Right cardiac atrium (tissue), 5 donors: Measurements from ENCODE around the gene CTNNBIP1. TPM values are rescaled to one million over a fixed set of nuclear protein-coding genes. Genes with fewer than 3 reads are reported as not detected.

Experiments used
- ATAC-seq, 2 donors: fragments of 200-7000 bp; cut with Tn5 transposase; one replicate each; pipeline versions ENCODE4 v1.8.0 to v1.9.1; 2020; ENCODE audit warnings: moderate library complexity in 2 of 2, mild to moderate bottlenecking in 1 of 2
- DNase-seq, 3 donors: peaks; one replicate each; pipeline ENCODE4 v3.0.0-alpha.2; 2020
- H3K27ac ChIP-seq: one replicate; pipeline ENCODE4 v1.5.1; 2013; ENCODE audit warnings: mild to moderate bottlenecking, low read length, control low read depth, moderate library complexity
- H3K27me3 ChIP-seq: one replicate; pipeline ENCODE4 v1.6.1; 2013; ENCODE audit not compliant: control insufficient read depth, insufficient read depth
- H3K4me1 ChIP-seq: one replicate; pipeline ENCODE4 v1.6.1; 2013; ENCODE audit warnings: low read length; ENCODE audit not compliant: control insufficient read depth, insufficient read depth
- H3K4me3 ChIP-seq: one replicate; pipeline ENCODE4 v1.5.1; 2013; ENCODE audit warnings: low read length, control low read depth
- H3K9me3 ChIP-seq: one replicate; pipeline ENCODE4 v1.6.1; 2013; ENCODE audit warnings: low read length; ENCODE audit not compliant: control insufficient read depth
- WGBS: extraction: QIAGEN DNeasy Blood & Tissue Kit; methylation state at CpG from one replicate; pipeline ENCODE4 v1.1.7; 2013; 5-methylcytosine and 5-hydroxymethylcytosine counted together
- intact Hi-C, 4 donors: fragments of 100-400 bp; cut with DNase I; formaldehyde crosslinking; loops; one replicate each; pipeline versions ENCODE4 v1.11.0 to v1.14.0; 2022 to 2023
- polyA plus RNA-seq: library from polyadenylated mRNA; stranded (reverse); fragments of 200-250 nt; gene quantifications from one replicate; pipeline ENCODE4 v1.2.3, GENCODE V29; 2013
- total RNA-seq, 4 donors: library from RNA; stranded (reverse); fragmentation: NEBNext Ultra II Directional; extraction: Animal tissue kit (Norgen Biotek cat#: 25700); gene quantifications; one replicate each; pipeline ENCODE4 v1.2.1, GENCODE V29; 2021
- donor health status: healthy with polysubstance abuse.
- donor health status: DM: no; HTN: yes; CAD: no.
- donor health status: DM: no; HTN: no; CAD: no.
- donor health status: DM: no; HTN: yes; CAD: no; lungs with severe emphysema.
- donor health status: DM: yes; HTN: yes; CAD: no.

Gene CTNNBIP1
- total and polyA plus RNA-seq, 5 donors, result 31.9 to 71.8 (median 52.7) TPM

- ATAC-seq, result no peak
- no peaks in the 10 kb centered on the region for H3K4me1 ChIP-seq
- intact Hi-C loops, result no loop called here
- H3K27ac ChIP-seq, result no peak overlapping the region
- H3K4me3 ChIP-seq, result no peak overlapping the region
- WGBS, result 93% methylated on average over 4 of the region's 4 CpGs
- no peak for DNase-seq
- H3K27me3 ChIP-seq, result no peaks in the 10 kb centered on the region
- H3K9me3 ChIP-seq, result no peaks in the 10 kb centered on the region
Measured at GRCh38 chr1:9853249-9853595, 56.8 kb downstream of the CTNNBIP1 start.

GRCh38 chr1:9852410-9853248 is 57.4 kb downstream of the CTNNBIP1 start:
- Histone ChIP-seq H3K27ac (no peak overlapping the region), H3K27me3 (no peaks in the 10 kb centered on the region), H3K4me3 (no peak overlapping the region), H3K4me1 (no peaks in the 10 kb centered on the region), H3K9me3 (no peaks in the 10 kb centered on the region)
- intact Hi-C loops, result no loop called here
- ATAC-seq (peak; percentile 57 to 63), DNase-seq (no peak)
- WGBS, result 76% methylated on average over 12 of the region's 12 CpGs

- Histone ChIP-seq H3K27me3 (no peaks in the 10 kb centered on the region), H3K9me3 (no peaks in the 10 kb centered on the region), H3K4me1 (no peaks in the 10 kb centered on the region), H3K27ac (no peak overlapping the region), H3K4me3 (no peak overlapping the region)
- ATAC-seq (no peak), DNase-seq (no peak)
- WGBS, result 80% methylated on average over 8 of the region's 8 CpGs
- intact Hi-C loops, result no loop called here
Measured at GRCh38 chr1:9852004-9852403, 58.1 kb downstream of the CTNNBIP1 start.

- 76% methylated on average over 18 of the region's 18 CpGs for WGBS
Measured at GRCh38 chr1:9850442-9851162, 59.5 kb downstream of the CTNNBIP1 start.

GRCh38 chr1:9849691-9850441 is 60.2 kb downstream of the CTNNBIP1 start:
- no peaks in the 10 kb centered on the region for H3K27me3 ChIP-seq

More at GRCh38 chr1:9850442-9851162, 59.5 kb downstream of the CTNNBIP1 start:
- ATAC-seq, result no peak
- H3K9me3 ChIP-seq, result no peaks in the 10 kb centered on the region
- no peak overlapping the region for H3K27ac ChIP-seq
- intact Hi-C loops, result no loop called here
- DNase-seq, result no peak
- H3K4me3 ChIP-seq, result no peak overlapping the region
- H3K4me1 ChIP-seq, result no peaks in the 10 kb centered on the region
- H3K27me3 ChIP-seq, result no peaks in the 10 kb centered on the region

GRCh38 chr1:9848022-9848421 is 62.0 kb downstream of the CTNNBIP1 start:
- DNase-seq (peak in 1 of 3 donors; percentile 58), ATAC-seq (peak in 1 of 2 donors; percentile 62)
- intact Hi-C loops, result no loop called here
- H3K9me3 ChIP-seq, result no peaks in the 10 kb centered on the region
- WGBS, result 29% methylated on average over 8 of the region's 8 CpGs
- peaks cover 4% of the 10 kb centered on the region for H3K4me1 ChIP-seq
- no peak overlapping the region for H3K27ac ChIP-seq
- no peak overlapping the region for H3K4me3 ChIP-seq
- H3K27me3 ChIP-seq, result no peaks in the 10 kb centered on the region

More at GRCh38 chr1:9849691-9850441, 60.2 kb downstream of the CTNNBIP1 start:
- Histone ChIP-seq H3K9me3 (no peaks in the 10 kb centered on the region), H3K4me3 (no peak overlapping the region), H3K27ac (no peak overlapping the region), H3K4me1 (no peaks in the 10 kb centered on the region)
- WGBS, result 78% methylated on average over 20 of the region's 20 CpGs
- no peak for ATAC-seq
- intact Hi-C loops, result no loop called here
- DNase-seq, result no peak

- ATAC-seq, result no peak
- peaks cover 7% of the 10 kb centered on the region for H3K4me1 ChIP-seq
- H3K9me3 ChIP-seq, result no peaks in the 10 kb centered on the region
- WGBS, result 88% methylated on average over 2 of the region's 2 CpGs
- no peak overlapping the region for H3K27ac ChIP-seq
- H3K27me3 ChIP-seq, result no peaks in the 10 kb centered on the region
- DNase-seq, result no peak
- intact Hi-C loops, result no loop called here
- H3K4me3 ChIP-seq, result no peak overlapping the region
Measured at GRCh38 chr1:9847269-9847668, 62.8 kb downstream of the CTNNBIP1 start.

- intact Hi-C loops, result no loop called here
- Histone ChIP-seq H3K4me3 (no peak overlapping the region), H3K27me3 (no peaks in the 10 kb centered on the region), H3K9me3 (no peaks in the 10 kb centered on the region), H3K4me1 (peaks cover 7% of the 10 kb centered on the region), H3K27ac (no peak overlapping the region)
- no peak for ATAC-seq
- no peak for DNase-seq
- 77% methylated on average over 17 of the region's 17 CpGs for WGBS
Measured at GRCh38 chr1:9846611-9847171, 63.4 kb downstream of the CTNNBIP1 start.

GRCh38 chr1:9845914-9846313 is 64.2 kb downstream of the CTNNBIP1 start:
- peaks cover 7% of the 10 kb centered on the region for H3K4me1 ChIP-seq
- no peak overlapping the region for H3K27ac ChIP-seq
- 62% methylated on average over 9 of the region's 9 CpGs for WGBS
- H3K4me3 ChIP-seq, result no peak overlapping the region
- ATAC-seq, result no peak
- DNase-seq, result no peak
- no peaks in the 10 kb centered on the region for H3K27me3 ChIP-seq
- intact Hi-C loops, result no loop called here
- no peaks in the 10 kb centered on the region for H3K9me3 ChIP-seq

GRCh38 chr1:9844756-9845155 is 65.3 kb downstream of the CTNNBIP1 start:
- Histone ChIP-seq H3K4me3 (no peak overlapping the region), H3K9me3 (no peaks in the 10 kb centered on the region), H3K27me3 (no peaks in the 10 kb centered on the region), H3K4me1 (peaks cover 7% of the 10 kb centered on the region), H3K27ac (no peak overlapping the region)
- intact Hi-C loops, result no loop called here
- DNase-seq, result no peak
- ATAC-seq, result no peak
- WGBS, result 81% methylated on average over 7 of the region's 7 CpGs
